Medulla oblongata (tissue), 1 donor: ENCODE measurements around the gene AKAP5.

Experiments used
- DNase-seq: peaks from one replicate; pipeline ENCODE4 v3.0.0-alpha.2; 2015; ENCODE audit errors: extremely low spot score

Gene AKAP5

GRCh38 chr14:64461221-64461620, 4.1 kb upstream of the AKAP5 start:
- DNase-seq, result no peak

GRCh38 chr14:64463195-64463594, 2.1 kb upstream of the AKAP5 start:
- no peak for DNase-seq

- no peak for DNase-seq
These were observed 1.4 kb upstream of the AKAP5 start for GRCh38 chr14:64463873-64464272.

GRCh38 chr14:64464651-64465050, 648 bp upstream of the AKAP5 start:
- DNase-seq, result no peak

GRCh38 chr14:64465831-64466554, 694 bp downstream of the AKAP5 start:
- DNase-seq, result peak; percentile 19

GRCh38 chr14:64467101-64467500, 1.8 kb downstream of the AKAP5 start:
- no peak for DNase-seq

GRCh38 chr14:64467566-64467965, 2.3 kb downstream of the AKAP5 start:
- DNase-seq, result no peak

- DNase-seq, result no peak
These were observed 3.2 kb downstream of the AKAP5 start for GRCh38 chr14:64468451-64468850.

GRCh38 chr14:64474041-64474440, 8.7 kb downstream of the AKAP5 start:
- no peak for DNase-seq

- DNase-seq, result no peak
These were observed 9.4 kb downstream of the AKAP5 start for GRCh38 chr14:64474698-64475097.

- no peak for DNase-seq
These were observed 10.4 kb downstream of the AKAP5 start for GRCh38 chr14:64475585-64476273.

- no peak for DNase-seq
These were observed 11.1 kb downstream of the AKAP5 start for GRCh38 chr14:64476438-64476837.

GRCh38 chr14:64478634-64479250, 13.4 kb downstream of the AKAP5 start:
- peak; percentile 33 for DNase-seq

GRCh38 chr14:64488590-64489099, 23.3 kb downstream of the AKAP5 start:
- DNase-seq, result no peak

- DNase-seq, result no peak
These were observed 26.3 kb downstream of the AKAP5 start for GRCh38 chr14:64491637-64492036.

GRCh38 chr14:64493455-64493854, 28.2 kb downstream of the AKAP5 start:
- DNase-seq, result no peak

GRCh38 chr14:64495252-64495651, 30.0 kb downstream of the AKAP5 start:
- DNase-seq, result no peak

- DNase-seq, result no peak
These were observed 31.5 kb downstream of the AKAP5 start for GRCh38 chr14:64496764-64497163.

- DNase-seq, result no peak
These were observed 34.8 kb downstream of the AKAP5 start for GRCh38 chr14:64500088-64500487.

GRCh38 chr14:64501411-64502171, 36.3 kb downstream of the AKAP5 start:
- DNase-seq, result no peak

- no peak for DNase-seq
These were observed 37.2 kb downstream of the AKAP5 start for GRCh38 chr14:64502456-64502855.

GRCh38 chr14:64502887-64503433, 37.7 kb downstream of the AKAP5 start:
- no peak for DNase-seq
